SK-N-SH (cell line): ENCODE measurements around the gene ZMYM2. TPM values are rescaled to one million over a fixed set of nuclear protein-coding genes. Genes with fewer than 3 reads are reported as not detected.

Source experiments
- CTCF ChIA-PET: fragments of 300-600, 350-600 bp; formaldehyde crosslinking; extraction: SDS; loops from one replicate; lab custom pipeline; 2021; lab: Yijun Ruan, JAX
- POLR2A ChIA-PET: fragments of 350-600 bp; sonication (Branson Sonifier 250); formaldehyde crosslinking; extraction: SDS; loops from one replicate; lab custom pipeline; 2020; ENCODE audit warnings: antibody characterized with exemption, inconsistent platforms; lab: Yijun Ruan, JAX
- DNase-seq: peaks from one replicate; pipeline ENCODE4 v3.0.0; 2012
- H2AFZ ChIP-seq: fragments of 200-600 bp; sonication (generic); 2 replicates; pipeline ENCODE4 v1.8.1; 2016; ENCODE audit warnings: antibody characterized with exemption, mild to moderate bottlenecking, low read depth
- H3F3A ChIP-seq: fragments of 200-600 bp; sonication (generic); replicated peaks from 2 replicates; pipeline ENCODE3; 2016; ENCODE audit warnings: antibody characterized with exemption, mild to moderate bottlenecking; ENCODE audit not compliant: insufficient read depth
- H3K27ac ChIP-seq, 2 experiments: fragments of 200-500 bp in 1 of 2; fragments of 200-600 bp in 1 of 2; sonication (Bioruptor generic) in 1 of 2; sonication (generic), shearing (Covaris generic) in 1 of 2; 2 replicates each; pipeline versions ENCODE4 v1.5.1 to v1.6.1; 2014 to 2016; ENCODE audit warnings: low read depth in 2 of 2, inconsistent platforms in 1 of 2, low read length in 1 of 2, mild to moderate bottlenecking in 1 of 2, mixed read lengths in 1 of 2
- H3K27me3 ChIP-seq: fragments of 200-600 bp; sonication (generic), shearing (Covaris generic); 2 replicates; pipeline ENCODE4 v1.6.1; 2016; ENCODE audit warnings: mixed run types; ENCODE audit not compliant: insufficient read depth
- H3K36me3 ChIP-seq, 2 experiments: fragments of 200-500 bp in 1 of 2; fragments of 200-600 bp in 1 of 2; sonication (Bioruptor generic) in 1 of 2; sonication (generic) in 1 of 2; replicated peaks in 1 of 2; 2 replicates each; pipeline versions ENCODE3 to v1.5.1; 2014 to 2016; ENCODE audit warnings: low read length in 1 of 2, mild to moderate bottlenecking in 1 of 2; ENCODE audit not compliant: insufficient read depth in 2 of 2, control insufficient read depth in 1 of 2
- H3K4me1 ChIP-seq, 2 experiments: fragments of 200-500 bp in 1 of 2; fragments of 200-600 bp in 1 of 2; sonication (Bioruptor generic) in 1 of 2; sonication (generic), shearing (Covaris generic) in 1 of 2; 2 replicates each; pipeline versions ENCODE4 v1.5.1 to v1.6.1; 2014 to 2016; ENCODE audit warnings: low read depth in 1 of 2, low read length in 1 of 2, mixed run types in 1 of 2; ENCODE audit not compliant: insufficient read depth in 2 of 2, control insufficient read depth in 1 of 2
- H3K4me2 ChIP-seq: fragments of 200-600 bp; sonication (generic), shearing (Covaris generic); 2 replicates; pipeline ENCODE4 v1.6.1; 2017; ENCODE audit warnings: mixed run types
- H3K4me3 ChIP-seq, 2 experiments: fragments of 200-500 bp in 1 of 2; fragments of 200-600 bp in 1 of 2; sonication (Bioruptor generic) in 1 of 2; sonication (generic), shearing (Covaris generic) in 1 of 2; 2 replicates each; pipeline versions ENCODE4 v1.5.1 to v1.8.1; 2014 to 2016; ENCODE audit warnings: low read depth in 2 of 2, inconsistent platforms in 1 of 2, low read length in 1 of 2, mild to moderate bottlenecking in 1 of 2, mixed read lengths in 1 of 2, moderate library complexity in 1 of 2
- H3K79me2 ChIP-seq: fragments of 200-600 bp; sonication (generic); 2 replicates; pipeline ENCODE4 v1.8.1; 2017; ENCODE audit warnings: mild to moderate bottlenecking; ENCODE audit not compliant: insufficient read depth
- H3K9ac ChIP-seq: fragments of 200-600 bp; sonication (generic); 2 replicates; pipeline ENCODE4 v1.6.1; 2017; ENCODE audit warnings: mixed run types
- H3K9me2 ChIP-seq: fragments of 200-600 bp; sonication (generic); 2 replicates; pipeline ENCODE4 v1.6.1; 2017; ENCODE audit warnings: mixed run types
- H3K9me3 ChIP-seq: fragments of 200-600 bp; sonication (generic); 2 replicates; pipeline ENCODE4 v1.6.1; 2017; ENCODE audit warnings: mixed run types, mild to moderate bottlenecking, moderate library complexity
- H4K20me1 ChIP-seq: fragments of 200-600 bp; sonication (generic); 2 replicates; pipeline ENCODE4 v1.6.1; 2017; ENCODE audit warnings: mild to moderate bottlenecking, mixed run types; ENCODE audit not compliant: insufficient read depth
- FOSL2 ChIP-seq: IDR thresholded peaks from 2 replicates; pipeline ENCODE4 v1.4.0; 2012; ENCODE audit warnings: low read depth, mild to moderate bottlenecking, moderate library complexity, borderline replicate concordance
- GABPA ChIP-seq: IDR thresholded peaks from 2 replicates; pipeline ENCODE4 v1.4.0; 2012; ENCODE audit warnings: low read depth, mild to moderate bottlenecking
- GATA2 ChIP-seq: sonication (generic); formaldehyde crosslinking; IDR thresholded peaks from 2 replicates; pipeline ENCODE4 v1.5.0; 2020; ENCODE audit warnings: mild to moderate bottlenecking, missing genetic modification reagents
- JUND ChIP-seq: IDR thresholded peaks from 2 replicates; pipeline ENCODE4 v1.4.0; 2012
- MEF2A ChIP-seq: IDR thresholded peaks from 2 replicates; pipeline ENCODE4 v1.4.0; 2012; ENCODE audit warnings: low read depth, borderline replicate concordance
- NFIC ChIP-seq: IDR thresholded peaks from 2 replicates; pipeline ENCODE4 v1.4.0; 2012; ENCODE audit warnings: borderline replicate concordance
- NRF1 ChIP-seq: IDR thresholded peaks from 2 replicates; pipeline ENCODE4 v1.6.1; 2012; ENCODE audit warnings: low read depth, mild to moderate bottlenecking, low read length
- POLR2AphosphoS5 ChIP-seq: IDR thresholded peaks from 2 replicates; pipeline ENCODE4 v1.6.1; 2012; ENCODE audit warnings: low read depth, low read length
- RAD21 ChIP-seq: IDR thresholded peaks from 2 replicates; pipeline ENCODE4 v1.6.1; 2012; ENCODE audit warnings: mild to moderate bottlenecking, low read length
- RCOR1 ChIP-seq: fragments of 150-350 bp; IDR thresholded peaks from 2 replicates; pipeline ENCODE4 v1.6.1; 2017; ENCODE audit warnings: antibody characterized with exemption, low read length
- RFX5 ChIP-seq: IDR thresholded peaks from 2 replicates; pipeline ENCODE4 v1.6.1; 2012; ENCODE audit warnings: mild to moderate bottlenecking, improper control_type of control experiment, low read length
- RXRA ChIP-seq: IDR thresholded peaks from 2 replicates; pipeline ENCODE4 v1.4.0; 2012; ENCODE audit warnings: low read depth, mild to moderate bottlenecking, borderline replicate concordance
- SIN3A ChIP-seq: IDR thresholded peaks from 2 replicates; pipeline ENCODE4 v1.6.1; 2012; ENCODE audit warnings: low read depth, mild to moderate bottlenecking, low read length, moderate library complexity, borderline replicate concordance
- TAF1 ChIP-seq: IDR thresholded peaks from 2 replicates; pipeline ENCODE4 v1.6.1; 2012; ENCODE audit warnings: low read depth, mild to moderate bottlenecking, low read length, moderate library complexity, borderline replicate concordance
- YY1 ChIP-seq: IDR thresholded peaks from 2 replicates; pipeline ENCODE4 v1.4.0; 2012; ENCODE audit warnings: low read depth, mild to moderate bottlenecking
- WGBS: methylation state at CpG from one replicate; pipeline ENCODE4 v1.1.6; 2017; ENCODE audit warnings: low lambda C conversion rate; 5-methylcytosine and 5-hydroxymethylcytosine counted together
- polyA plus RNA-seq, 3 experiments: library from polyadenylated mRNA; depleted of rRNA; stranded (reverse); fragments of >200 nt; gene quantifications; 2 replicates each; pipeline ENCODE4 v1.2.3, GENCODE V29; 2012
- TF ChIP-seq, protein P1 (sequence below): IDR thresholded peaks from 2 replicates; pipeline ENCODE4 v1.4.0; 2012; ENCODE audit warnings: low read depth, borderline replicate concordance
- TF ChIP-seq, protein P2 (sequence below): IDR thresholded peaks from 2 replicates; pipeline ENCODE4 v1.4.0; 2012; ENCODE audit warnings: low read depth

ZMYM2 gene
- polyA plus RNA-seq, 1 of the 3 experiments (the other 2 are of a cell fraction) = 11.5 TPM

DNA sequence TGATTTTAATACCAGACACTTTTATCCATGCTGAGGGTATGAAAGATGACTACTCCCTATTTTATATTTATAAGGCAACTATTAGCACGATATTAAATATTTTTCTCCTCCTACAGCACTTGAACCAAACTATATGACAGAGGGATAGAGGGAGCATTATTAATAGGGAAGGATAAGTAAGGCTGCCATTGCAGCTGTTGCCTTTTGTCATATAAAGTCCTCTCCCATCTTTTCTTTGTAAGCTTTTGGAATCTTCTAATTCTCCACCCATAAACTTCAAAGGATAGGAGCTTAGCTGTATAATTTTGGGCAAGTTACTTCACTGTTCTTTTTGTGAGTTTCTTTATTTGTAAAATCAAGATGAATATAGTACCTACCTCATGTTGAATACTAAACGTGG lies 95.4 kb downstream of the ZMYM2 start:
- Histone ChIP-seq H3K4me3 (no peak overlapping the region), H2AFZ (no peak overlapping the region), H3K36me3 (peaks cover 75 to 83% of the 10 kb centered on the region in 2 experiments), H3K27me3 (no peaks in the 10 kb centered on the region), H3F3A (peaks cover 8% of the 10 kb centered on the region), H3K27ac (no peak overlapping the region), H3K9me2 (no peaks in the 10 kb centered on the region), H3K4me1 (no peaks in the 10 kb centered on the region), H3K9me3 (no peaks in the 10 kb centered on the region), H3K9ac (no peak overlapping the region), H3K4me2 (no peak overlapping the region), H4K20me1 (peaks cover 4% of the 10 kb centered on the region; the same call in 1 of the 2 replicates), H3K79me2 (no peaks in the 10 kb centered on the region)
- no peak for TF ChIP-seq JUND
- no peak for TF ChIP-seq SIN3A
- TF ChIP-seq RAD21 = no peak
- TF ChIP-seq MEF2A = no peak
- no peak for TF ChIP-seq GABPA
- no peak for TF ChIP-seq POLR2AphosphoS5
- TF ChIP-seq RCOR1 = no peak
- ChIA-PET POLR2A (no interaction called here), CTCF (no interaction called here)
- 97% methylated on average over 2 of the region's 2 CpGs for WGBS
- DNase-seq = no peak

DNA sequence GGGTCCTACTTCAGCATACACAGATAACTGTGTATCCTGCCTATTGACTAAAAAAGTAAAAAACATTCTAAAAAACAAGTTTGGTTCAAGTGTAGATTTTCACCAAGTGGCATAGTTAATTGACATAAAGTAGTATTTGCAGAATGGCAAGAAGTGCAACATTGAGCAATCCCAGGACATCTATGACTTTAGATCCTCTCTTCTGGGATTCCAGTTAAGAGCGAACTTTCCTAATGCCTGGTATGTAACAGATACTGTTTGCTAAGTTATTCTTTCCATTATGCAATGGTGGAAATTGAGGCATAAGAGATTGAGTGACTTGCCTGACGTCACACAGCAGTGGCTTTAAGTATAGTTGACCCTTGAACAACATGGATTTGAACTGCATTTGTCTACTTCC lies 96.1 kb downstream of the ZMYM2 start:
- H3K36me3 ChIP-seq = peaks cover 76 to 82% of the 10 kb centered on the region in 2 experiments
- POLR2A ChIA-PET = no interaction called here

DNA sequence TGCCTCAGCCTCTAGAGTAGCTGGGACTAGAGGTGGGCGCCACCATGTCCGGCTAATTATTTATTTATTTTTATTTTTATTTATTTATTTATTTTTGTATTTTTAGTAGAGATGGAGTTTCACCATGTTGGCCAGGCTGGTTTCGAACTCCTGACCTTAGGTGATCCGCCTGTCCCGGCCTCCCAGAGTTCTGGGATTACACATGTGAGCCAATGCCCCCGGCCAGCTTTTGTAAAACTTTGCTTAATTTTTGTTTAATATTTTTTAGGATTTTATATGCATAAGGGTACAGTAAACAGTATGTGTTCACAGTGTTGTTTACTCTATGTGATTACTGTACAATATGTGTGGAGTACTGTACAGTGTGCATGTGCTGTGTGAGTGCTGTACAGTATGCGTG lies 98.7 kb downstream of the ZMYM2 start:
- TF ChIP-seq TAF1 = no peak
- TF ChIP-seq POLR2AphosphoS5 = no peak
- TF ChIP-seq RFX5 = no peak
- no peak for TF ChIP-seq FOSL2
- TF ChIP-seq, protein P1, sequence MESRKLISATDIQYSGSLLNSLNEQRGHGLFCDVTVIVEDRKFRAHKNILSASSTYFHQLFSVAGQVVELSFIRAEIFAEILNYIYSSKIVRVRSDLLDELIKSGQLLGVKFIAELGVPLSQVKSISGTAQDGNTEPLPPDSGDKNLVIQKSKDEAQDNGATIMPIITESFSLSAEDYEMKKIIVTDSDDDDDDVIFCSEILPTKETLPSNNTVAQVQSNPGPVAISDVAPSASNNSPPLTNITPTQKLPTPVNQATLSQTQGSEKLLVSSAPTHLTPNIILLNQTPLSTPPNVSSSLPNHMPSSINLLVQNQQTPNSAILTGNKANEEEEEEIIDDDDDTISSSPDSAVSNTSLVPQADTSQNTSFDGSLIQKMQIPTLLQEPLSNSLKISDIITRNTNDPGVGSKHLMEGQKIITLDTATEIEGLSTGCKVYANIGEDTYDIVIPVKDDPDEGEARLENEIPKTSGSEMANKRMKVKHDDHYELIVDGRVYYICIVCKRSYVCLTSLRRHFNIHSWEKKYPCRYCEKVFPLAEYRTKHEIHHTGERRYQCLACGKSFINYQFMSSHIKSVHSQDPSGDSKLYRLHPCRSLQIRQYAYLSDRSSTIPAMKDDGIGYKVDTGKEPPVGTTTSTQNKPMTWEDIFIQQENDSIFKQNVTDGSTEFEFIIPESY = no peak
- TF ChIP-seq GABPA = no peak
- TF ChIP-seq, protein P2, sequence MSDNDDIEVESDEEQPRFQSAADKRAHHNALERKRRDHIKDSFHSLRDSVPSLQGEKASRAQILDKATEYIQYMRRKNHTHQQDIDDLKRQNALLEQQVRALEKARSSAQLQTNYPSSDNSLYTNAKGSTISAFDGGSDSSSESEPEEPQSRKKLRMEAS = no peak
- H3K4me1 ChIP-seq = no peaks in the 10 kb centered on the region
- no peak for DNase-seq
- WGBS = 94% methylated on average over 7 of the region's 7 CpGs
- H2AFZ ChIP-seq = no peak overlapping the region
- no peak overlapping the region for H3K9ac ChIP-seq
- H3K79me2 ChIP-seq = no peaks in the 10 kb centered on the region
- H3K9me3 ChIP-seq = no peaks in the 10 kb centered on the region
- no peaks in the 10 kb centered on the region for H3F3A ChIP-seq
- no peak overlapping the region for H3K27ac ChIP-seq
- H3K9me2 ChIP-seq = no peaks in the 10 kb centered on the region
- H3K4me3 ChIP-seq = no peak overlapping the region
- CTCF ChIA-PET = no interaction called here
- H4K20me1 ChIP-seq = peaks cover 4% of the 10 kb centered on the region; the same call in 1 of the 2 replicates
- H3K4me2 ChIP-seq = no peak overlapping the region
- H3K27me3 ChIP-seq = no peaks in the 10 kb centered on the region
- H3K36me3 ChIP-seq = peaks cover 84 to 86% of the 10 kb centered on the region in 2 experiments
- POLR2A ChIA-PET = no interaction called here

More for the DNA sequence above, 96.1 kb downstream of the ZMYM2 start:
- Histone ChIP-seq H3K9ac (no peak overlapping the region), H3K9me3 (no peaks in the 10 kb centered on the region), H3K4me2 (no peak overlapping the region), H3K9me2 (no peaks in the 10 kb centered on the region), H3K79me2 (no peaks in the 10 kb centered on the region), H3K27me3 (no peaks in the 10 kb centered on the region), H2AFZ (no peak overlapping the region), H3K4me1 (no peaks in the 10 kb centered on the region), H3K27ac (no peak overlapping the region), H3K4me3 (no peak overlapping the region), H3F3A (peaks cover 8% of the 10 kb centered on the region), H4K20me1 (peaks cover 4% of the 10 kb centered on the region; the same call in 1 of the 2 replicates)
- DNase-seq = no peak
- CTCF ChIA-PET = no interaction called here
- TF ChIP-seq RXRA = no peak
- no peak for TF ChIP-seq NRF1
- TF ChIP-seq GATA2 (CRISPR knock-in tag) = no peak
- no peak for TF ChIP-seq RAD21
- TF ChIP-seq MEF2A = no peak
- no peak for TF ChIP-seq RCOR1
- no peak for TF ChIP-seq YY1
- no peak for TF ChIP-seq NFIC
- WGBS = 100% methylated on average over 2 of the region's 2 CpGs
